Right ventricle myocardium inferior (tissue), 1 donor: Measurements from ENCODE around the gene GNB5. TPM values are rescaled to one million over a fixed set of nuclear protein-coding genes. Genes with fewer than 3 reads are reported as not detected.

Experiments used
- total RNA-seq: library from RNA; stranded (reverse); fragmentation: NEBNext Ultra II Directional; extraction: Animal tissue kit (Norgen Biotek cat#: 25700); gene quantifications from one replicate; pipeline ENCODE4 v1.2.1, GENCODE V29; 2021
- donor health status: DM: no; HTN: yes; CAD: no; lungs with severe emphysema.

GNB5 gene
- total RNA-seq, 1 donor from 2014 or later: 10.6 TPM

Other genes with a start within 250 kb of the GNB5 start
- gene LEO1, start 219.6 kb downstream of the GNB5 start, total RNA-seq: 8.5 TPM
- gene MAPK6, start 172.2 kb downstream of the GNB5 start, total RNA-seq: 22.6 TPM
- gene BCL2L10, start 78.6 kb downstream of the GNB5 start, total RNA-seq: not detected
- gene MYO5C, start 104.4 kb upstream of the GNB5 start, total RNA-seq: 3.4 TPM